Measurements from ENCODE around the gene PGD. TPM values are rescaled to one million over a fixed set of nuclear protein-coding genes. Genes with fewer than 3 reads are reported as not detected.

The PGD gene
- polyA plus RNA-seq, 2 donors: 189 to 565 TPM

DNA sequence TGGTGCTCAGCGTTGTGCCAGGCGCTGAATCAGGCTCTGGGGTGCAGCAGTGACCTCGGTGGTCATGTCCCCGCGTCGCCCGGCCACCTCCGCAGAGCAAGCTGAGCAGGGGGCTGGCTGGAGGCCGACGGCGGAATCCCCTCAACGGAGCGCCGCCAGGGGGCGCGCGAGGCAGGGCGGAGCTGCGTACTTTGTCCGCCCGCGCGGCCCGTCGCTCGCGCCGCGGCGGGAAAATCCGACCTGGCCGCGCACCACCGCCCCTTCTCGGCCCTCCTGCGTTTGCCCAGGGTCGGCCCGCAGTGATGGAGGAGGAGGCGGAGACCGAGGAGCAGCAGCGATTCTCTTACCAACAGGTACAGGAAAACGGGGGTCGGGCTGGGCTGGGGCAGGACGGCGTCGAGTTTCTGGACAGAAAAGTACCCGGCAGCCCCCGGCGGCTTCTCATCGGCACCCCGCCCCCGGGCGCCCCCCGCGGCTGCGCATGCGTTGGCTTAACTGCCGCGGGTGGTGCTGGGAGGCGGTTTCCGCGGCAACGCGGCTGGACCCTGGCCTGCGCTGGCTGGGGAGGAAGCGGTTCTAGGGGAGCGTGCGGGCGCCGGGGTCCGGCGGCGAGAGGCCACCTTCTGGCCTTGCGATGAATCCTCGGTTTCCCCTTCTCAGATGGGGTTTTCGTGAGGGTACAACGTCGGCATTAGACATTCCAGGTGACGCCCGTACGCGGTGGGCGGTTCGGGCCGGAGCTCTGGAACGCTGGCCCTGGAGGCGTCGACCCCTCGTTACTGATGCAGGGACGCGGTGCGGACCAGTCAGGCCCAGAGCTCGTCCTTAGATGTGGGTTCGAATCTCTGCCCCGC lies 31.6 kb downstream of the PGD start, which contains the start of gene CENPS:
TSS of gene CENPS (plus strand) at position 218 of the 854 bp plus-strand sequence. CDS start at position 303, 85 bp downstream.
- peaks cover 0 to 2% of the 10 kb centered on the region in 2 donors for H3K4me1 ChIP-seq (ENCODE audit: control insufficient read depth in 2 of 2, insufficient read depth in 2 of 2, low read length in 1 of 2)
- H3K9me3 ChIP-seq (ENCODE audit: control insufficient read depth in 2 of 2, insufficient read depth in 1 of 2, low read depth in 1 of 2, low read length in 1 of 2): no peaks in the 10 kb centered on the region
- H3K27ac ChIP-seq (ENCODE audit: low read depth in 2 of 2, low read length in 1 of 2): peak within 1 kb of the TSS; percentile 4 to 60
- no peaks in the 10 kb centered on the region for H3K36me3 ChIP-seq (ENCODE audit: control insufficient read depth in 2 of 2, insufficient read depth in 2 of 2, low read length in 1 of 2)
- WGBS, 2 donors: 0% methylated on average over 72 to 95 of the region's 95 CpGs
- no peaks in the 10 kb centered on the region for H3K27me3 ChIP-seq (ENCODE audit: control insufficient read depth in 1 of 2, insufficient read depth in 2 of 2, low read length in 2 of 2)
- peak within 1 kb of the TSS; percentile 71 to 75 for H3K4me3 ChIP-seq (ENCODE audit: low read depth in 1 of 2, low read length in 2 of 2)

DNA sequence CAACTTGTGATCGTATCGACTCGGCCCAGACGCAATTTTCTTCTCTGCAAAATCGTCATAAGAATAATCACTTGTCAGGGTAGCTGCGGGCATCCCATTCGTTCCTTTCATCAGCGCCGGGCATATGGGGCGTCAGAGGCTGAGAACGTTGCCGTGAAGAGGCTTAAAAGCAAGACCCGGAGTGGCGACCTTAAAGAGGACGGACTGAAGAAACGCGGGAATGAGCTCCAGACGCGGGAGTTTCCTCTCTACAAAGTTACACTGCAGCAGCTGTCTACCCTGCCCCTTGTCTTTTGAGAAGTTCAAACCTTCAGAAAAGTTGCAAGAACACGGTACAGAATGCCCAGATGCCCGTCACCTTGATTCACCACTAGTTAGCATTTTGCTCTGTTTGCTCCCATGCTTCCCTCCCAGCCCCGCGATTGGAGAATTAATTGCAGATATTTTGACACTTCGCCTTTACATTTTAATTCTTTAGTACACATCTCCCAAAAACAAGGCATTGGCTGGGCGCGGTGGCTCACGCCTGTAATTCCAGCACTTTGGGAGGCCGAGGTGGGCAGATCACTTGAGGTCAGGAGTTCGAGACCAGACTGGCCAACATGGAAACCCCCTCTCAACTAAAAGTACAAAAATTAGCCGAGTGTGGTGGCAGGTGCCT lies 32.3 kb downstream of the PGD start:
- H3K27ac ChIP-seq (ENCODE audit: low read depth in 2 of 2, low read length in 1 of 2): peak overlapping the region; percentile 4 to 60
- H3K4me1 ChIP-seq (ENCODE audit: control insufficient read depth in 2 of 2, insufficient read depth in 2 of 2, low read length in 1 of 2): peaks cover 0 to 2% of the 10 kb centered on the region in 2 donors
- H3K36me3 ChIP-seq (ENCODE audit: control insufficient read depth in 2 of 2, insufficient read depth in 2 of 2, low read length in 1 of 2): no peaks in the 10 kb centered on the region
- WGBS, 2 donors: 16 to 18% methylated on average over 30 of the region's 30 CpGs
- H3K27me3 ChIP-seq (ENCODE audit: control insufficient read depth in 1 of 2, insufficient read depth in 2 of 2, low read length in 2 of 2): no peaks in the 10 kb centered on the region
- no peaks in the 10 kb centered on the region for H3K9me3 ChIP-seq (ENCODE audit: control insufficient read depth in 2 of 2, insufficient read depth in 1 of 2, low read depth in 1 of 2, low read length in 1 of 2)
- H3K4me3 ChIP-seq (ENCODE audit: low read depth in 1 of 2, low read length in 2 of 2): peak overlapping the region; percentile 71 to 75

DNA sequence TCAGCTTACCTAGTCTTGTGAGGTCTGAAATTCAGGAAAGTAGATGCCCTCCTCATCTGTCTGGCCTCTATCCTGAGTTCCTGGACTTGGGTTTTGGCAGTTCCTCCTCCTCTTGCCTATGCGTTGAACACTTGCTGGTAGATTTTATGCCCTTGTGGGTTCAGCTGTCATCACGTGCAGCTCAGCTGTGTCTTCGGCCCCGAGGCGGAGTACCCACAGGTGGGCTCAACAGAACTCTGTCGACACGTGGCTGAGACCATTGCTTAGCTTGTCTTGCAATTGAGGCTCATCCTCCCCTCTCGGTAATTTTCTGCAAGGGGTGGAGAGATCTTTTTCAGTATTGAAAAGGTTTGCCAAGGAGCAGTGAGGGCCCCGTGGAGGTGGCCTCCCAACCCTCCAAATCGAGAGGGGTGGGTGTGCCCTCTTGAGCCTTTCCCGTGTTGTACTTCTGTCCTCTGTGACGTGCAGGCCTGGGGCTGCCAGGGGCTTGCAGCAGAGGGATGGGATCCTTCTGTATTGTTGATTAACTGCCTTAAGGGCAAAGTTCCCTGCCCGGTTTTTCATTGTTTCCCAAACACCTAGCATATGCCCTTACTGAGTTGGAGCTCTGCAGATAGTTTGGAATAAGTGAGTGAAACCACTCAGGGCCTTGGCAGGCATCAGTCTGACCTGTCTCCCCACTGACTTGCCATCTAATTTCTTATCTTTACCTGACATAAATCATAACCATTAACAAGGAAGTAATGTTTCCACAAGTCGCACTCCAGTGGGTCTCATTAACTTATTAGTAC lies 34.2 kb downstream of the PGD start:
- WGBS, 2 donors: 70 to 72% methylated on average over 14 of the region's 14 CpGs
- peaks cover 0 to 2% of the 10 kb centered on the region in 2 donors for H3K4me1 ChIP-seq (ENCODE audit: control insufficient read depth in 2 of 2, insufficient read depth in 2 of 2, low read length in 1 of 2)
- H3K4me3 ChIP-seq (ENCODE audit: low read depth in 1 of 2, low read length in 2 of 2): no peak overlapping the region
- H3K9me3 ChIP-seq (ENCODE audit: control insufficient read depth in 2 of 2, insufficient read depth in 1 of 2, low read depth in 1 of 2, low read length in 1 of 2): no peaks in the 10 kb centered on the region
- no peaks in the 10 kb centered on the region for H3K27me3 ChIP-seq (ENCODE audit: control insufficient read depth in 1 of 2, insufficient read depth in 2 of 2, low read length in 2 of 2)
- H3K36me3 ChIP-seq (ENCODE audit: control insufficient read depth in 2 of 2, insufficient read depth in 2 of 2, low read length in 1 of 2): no peaks in the 10 kb centered on the region
- no peak overlapping the region for H3K27ac ChIP-seq (ENCODE audit: low read depth in 2 of 2, low read length in 1 of 2)

DNA sequence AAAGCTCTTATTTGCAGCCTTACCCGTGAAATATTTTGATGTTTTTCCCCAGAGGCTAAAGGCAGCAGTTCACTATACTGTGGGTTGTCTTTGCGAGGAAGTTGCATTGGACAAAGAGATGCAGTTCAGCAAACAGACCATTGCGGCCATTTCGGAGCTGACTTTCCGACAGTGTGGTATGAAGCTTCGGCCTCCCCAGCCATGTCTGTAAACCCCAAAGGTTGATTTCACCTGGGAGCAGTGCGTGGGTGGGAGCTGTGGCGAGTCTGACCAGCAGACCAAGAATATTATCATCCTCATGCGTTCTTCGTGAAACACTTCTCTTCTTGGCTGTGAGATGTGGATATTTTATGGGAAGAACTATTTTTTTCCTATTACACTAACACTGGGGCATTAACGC lies 34.9 kb downstream of the PGD start:
- WGBS, 2 donors: 83 to 88% methylated on average over 11 of the region's 11 CpGs
- no peaks in the 10 kb centered on the region for H3K36me3 ChIP-seq (ENCODE audit: control insufficient read depth in 2 of 2, insufficient read depth in 2 of 2, low read length in 1 of 2)
- no peaks in the 10 kb centered on the region for H3K9me3 ChIP-seq (ENCODE audit: control insufficient read depth in 2 of 2, insufficient read depth in 1 of 2, low read depth in 1 of 2, low read length in 1 of 2)
- H3K4me3 ChIP-seq (ENCODE audit: low read depth in 1 of 2, low read length in 2 of 2): no peak overlapping the region
- H3K27me3 ChIP-seq (ENCODE audit: control insufficient read depth in 1 of 2, insufficient read depth in 2 of 2, low read length in 2 of 2): no peaks in the 10 kb centered on the region
- H3K27ac ChIP-seq (ENCODE audit: low read depth in 2 of 2, low read length in 1 of 2): no peak overlapping the region
- peaks cover 0 to 2% of the 10 kb centered on the region in 2 donors for H3K4me1 ChIP-seq (ENCODE audit: control insufficient read depth in 2 of 2, insufficient read depth in 2 of 2, low read length in 1 of 2)

DNA sequence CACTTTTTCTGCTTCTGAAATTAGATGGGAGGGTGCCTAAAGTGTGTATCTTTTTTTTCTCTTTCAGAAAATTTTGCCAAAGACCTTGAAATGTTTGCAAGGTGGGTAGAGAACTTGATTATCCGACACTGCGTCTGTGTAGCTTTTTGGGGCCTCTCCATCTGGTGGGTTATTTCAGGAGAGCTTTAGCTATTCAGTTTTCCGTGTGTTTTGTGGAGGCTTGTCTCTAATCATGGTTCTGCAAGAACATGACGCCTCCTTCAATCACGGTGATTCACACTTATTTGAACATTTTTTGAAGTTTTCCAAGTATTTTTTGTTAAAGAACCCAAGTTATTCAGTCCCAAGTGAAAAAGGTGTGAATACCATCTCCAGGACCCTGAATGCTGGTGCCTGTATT lies 35.7 kb downstream of the PGD start:
- 87 to 90% methylated on average over 5 of the region's 5 CpGs for WGBS, 2 donors
- no peaks in the 10 kb centered on the region for H3K9me3 ChIP-seq (ENCODE audit: control insufficient read depth in 2 of 2, insufficient read depth in 1 of 2, low read depth in 1 of 2, low read length in 1 of 2)

DNA sequence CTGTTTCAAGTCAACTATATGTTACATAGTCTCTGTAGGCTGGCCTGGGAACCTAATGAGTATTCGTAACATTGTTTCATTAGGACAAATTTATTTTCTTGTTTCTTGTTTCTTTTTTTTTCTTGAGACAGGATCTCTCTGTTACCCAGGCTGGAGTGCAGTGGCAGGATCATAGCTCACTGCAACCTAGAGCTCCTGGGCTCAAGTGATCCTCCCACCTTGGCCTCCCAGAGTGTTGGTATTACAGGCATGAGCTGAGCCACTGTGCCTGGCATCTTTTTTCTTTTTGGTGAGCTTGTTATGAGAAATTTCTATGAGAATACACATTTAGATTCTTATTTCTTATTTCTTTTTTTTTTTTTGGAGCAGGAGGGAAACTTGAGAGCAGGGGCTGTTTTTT lies 38.2 kb downstream of the PGD start:
- Histone ChIP-seq H3K9me3 (ENCODE audit: control insufficient read depth in 2 of 2, insufficient read depth in 1 of 2, low read depth in 1 of 2, low read length in 1 of 2) (no peaks in the 10 kb centered on the region), H3K4me3 (ENCODE audit: low read depth in 1 of 2, low read length in 2 of 2) (no peak overlapping the region), H3K36me3 (ENCODE audit: control insufficient read depth in 2 of 2, insufficient read depth in 2 of 2, low read length in 1 of 2) (peaks cover 0 to 2% of the 10 kb centered on the region in 2 donors), H3K4me1 (ENCODE audit: control insufficient read depth in 2 of 2, insufficient read depth in 2 of 2, low read length in 1 of 2) (no peaks in the 10 kb centered on the region), H3K27ac (ENCODE audit: low read depth in 2 of 2, low read length in 1 of 2) (no peak overlapping the region), H3K27me3 (ENCODE audit: control insufficient read depth in 1 of 2, insufficient read depth in 2 of 2, low read length in 2 of 2) (no peaks in the 10 kb centered on the region)
- WGBS, 2 donors: 92 to 97% methylated on average over 1 of the region's 1 CpG

More for the DNA sequence above, 35.7 kb downstream of the PGD start:
- Histone ChIP-seq H3K4me1 (ENCODE audit: control insufficient read depth in 2 of 2, insufficient read depth in 2 of 2, low read length in 1 of 2) (peaks cover 0 to 2% of the 10 kb centered on the region in 2 donors), H3K27me3 (ENCODE audit: control insufficient read depth in 1 of 2, insufficient read depth in 2 of 2, low read length in 2 of 2) (no peaks in the 10 kb centered on the region), H3K36me3 (ENCODE audit: control insufficient read depth in 2 of 2, insufficient read depth in 2 of 2, low read length in 1 of 2) (no peaks in the 10 kb centered on the region), H3K4me3 (ENCODE audit: low read depth in 1 of 2, low read length in 2 of 2) (no peak overlapping the region), H3K27ac (ENCODE audit: low read depth in 2 of 2, low read length in 1 of 2) (no peak overlapping the region)

DNA sequence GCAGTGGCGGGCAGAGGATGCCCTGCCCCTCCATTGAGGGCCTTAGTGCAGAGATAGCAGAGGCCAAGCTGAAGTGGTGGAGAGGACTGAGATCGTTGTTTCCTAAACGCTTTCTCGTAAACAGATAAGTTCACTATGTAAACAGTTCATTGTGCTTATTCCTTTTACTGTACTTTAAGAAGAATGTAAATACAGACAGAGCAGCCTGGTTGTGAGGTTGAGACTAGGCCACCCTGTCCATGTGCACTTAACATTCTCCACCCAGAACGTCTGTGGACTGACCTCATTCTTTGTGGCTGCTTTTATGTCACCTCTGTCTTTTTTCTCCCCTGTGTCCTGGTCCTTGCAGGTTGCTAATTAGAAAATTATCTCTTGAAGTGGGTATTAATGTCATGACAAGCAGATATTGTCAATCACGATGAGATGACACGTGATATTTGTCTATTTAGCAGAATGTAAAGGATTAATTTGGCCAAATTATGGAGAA lies 39.9 kb downstream of the PGD start:
- 64 to 75% methylated on average over 7 of the region's 7 CpGs for WGBS, 2 donors
- Histone ChIP-seq H3K36me3 (ENCODE audit: control insufficient read depth in 2 of 2, insufficient read depth in 2 of 2, low read length in 1 of 2) (peaks cover 0 to 2% of the 10 kb centered on the region in 2 donors), H3K27me3 (ENCODE audit: control insufficient read depth in 1 of 2, insufficient read depth in 2 of 2, low read length in 2 of 2) (no peaks in the 10 kb centered on the region), H3K4me1 (ENCODE audit: control insufficient read depth in 2 of 2, insufficient read depth in 2 of 2, low read length in 1 of 2) (no peaks in the 10 kb centered on the region), H3K27ac (ENCODE audit: low read depth in 2 of 2, low read length in 1 of 2) (no peak overlapping the region), H3K4me3 (ENCODE audit: low read depth in 1 of 2, low read length in 2 of 2) (no peak overlapping the region), H3K9me3 (ENCODE audit: control insufficient read depth in 2 of 2, insufficient read depth in 1 of 2, low read depth in 1 of 2, low read length in 1 of 2) (no peaks in the 10 kb centered on the region)

DNA sequence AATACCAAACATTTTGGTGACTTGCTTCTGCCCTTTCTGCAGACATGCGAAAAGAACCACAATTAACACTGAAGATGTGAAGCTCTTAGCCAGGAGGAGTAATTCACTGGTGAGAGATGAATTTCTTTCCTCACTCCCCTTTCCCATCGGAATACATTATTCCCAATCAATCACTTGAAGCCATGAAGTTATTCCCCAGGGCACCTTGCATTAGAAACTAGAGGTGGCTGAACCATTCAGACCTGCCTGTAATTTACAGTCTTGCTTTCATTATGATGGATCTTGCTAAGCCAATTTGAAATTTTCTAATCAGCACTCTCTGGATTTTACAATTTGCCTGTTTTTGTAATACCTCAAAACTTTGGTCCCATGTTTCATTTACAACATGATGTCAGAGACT lies 41.4 kb downstream of the PGD start:
- Histone ChIP-seq H3K27ac (ENCODE audit: low read depth in 2 of 2, low read length in 1 of 2) (no peak overlapping the region), H3K27me3 (ENCODE audit: control insufficient read depth in 1 of 2, insufficient read depth in 2 of 2, low read length in 2 of 2) (no peaks in the 10 kb centered on the region), H3K4me1 (ENCODE audit: control insufficient read depth in 2 of 2, insufficient read depth in 2 of 2, low read length in 1 of 2) (no peaks in the 10 kb centered on the region), H3K9me3 (ENCODE audit: control insufficient read depth in 2 of 2, insufficient read depth in 1 of 2, low read depth in 1 of 2, low read length in 1 of 2) (no peaks in the 10 kb centered on the region), H3K4me3 (ENCODE audit: low read depth in 1 of 2, low read length in 2 of 2) (no peak overlapping the region), H3K36me3 (ENCODE audit: control insufficient read depth in 2 of 2, insufficient read depth in 2 of 2, low read length in 1 of 2) (peaks cover 0 to 2% of the 10 kb centered on the region in 2 donors)
- WGBS, 2 donors: 95 to 97% methylated on average over 2 of the region's 2 CpGs

DNA sequence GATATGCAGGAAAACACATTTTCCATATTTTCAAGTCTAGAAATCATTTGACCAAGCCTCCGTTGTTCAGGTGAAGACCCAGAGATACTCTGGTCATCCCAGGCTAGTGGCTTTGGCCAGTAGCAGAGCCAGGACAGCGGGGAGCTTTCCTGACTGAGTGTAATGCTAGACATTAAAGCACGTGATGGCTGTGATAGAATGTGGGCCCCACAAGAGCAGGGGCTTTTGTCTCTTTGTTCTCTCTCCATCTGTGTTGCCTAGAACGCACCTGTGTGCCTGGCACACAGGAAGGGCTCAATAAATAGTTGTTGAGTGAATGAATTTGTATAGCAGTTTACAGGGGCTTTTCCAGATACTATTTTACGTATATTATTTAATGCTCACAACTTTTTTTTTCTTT lies 41.9 kb downstream of the PGD start:
- Histone ChIP-seq H3K4me3 (ENCODE audit: low read depth in 1 of 2, low read length in 2 of 2) (no peak overlapping the region), H3K27ac (ENCODE audit: low read depth in 2 of 2, low read length in 1 of 2) (no peak overlapping the region), H3K27me3 (ENCODE audit: control insufficient read depth in 1 of 2, insufficient read depth in 2 of 2, low read length in 2 of 2) (no peaks in the 10 kb centered on the region), H3K36me3 (ENCODE audit: control insufficient read depth in 2 of 2, insufficient read depth in 2 of 2, low read length in 1 of 2) (peaks cover 0 to 2% of the 10 kb centered on the region in 2 donors), H3K4me1 (ENCODE audit: control insufficient read depth in 2 of 2, insufficient read depth in 2 of 2, low read length in 1 of 2) (no peaks in the 10 kb centered on the region), H3K9me3 (ENCODE audit: control insufficient read depth in 2 of 2, insufficient read depth in 1 of 2, low read depth in 1 of 2, low read length in 1 of 2) (no peaks in the 10 kb centered on the region)
- 94 to 97% methylated on average over 5 of the region's 5 CpGs for WGBS, 2 donors

Data from esophagus (tissue), 2 donors.